HG03439 (cell line): ENCODE measurements around the gene SUV39H2.
A peak's percentile ranks its signal among the peaks of the same experiment; 100 is the strongest.
"Not testable (repeated sequence)": the region's sequence is repeated elsewhere in the genome, so short reads cannot be mapped to it uniquely, and the experiment has no call there.

Experiments
- ATAC-seq: cut with Tn5 transposase; IDR thresholded peaks from one replicate; pipeline ENCODE4 v1.9.1; 2021; ENCODE audit warnings: mild to moderate bottlenecking, moderate library complexity; ENCODE audit not compliant: unreplicated experiment

The SUV39H2 gene

GRCh38 chr10:14873090-14873760 is 5.4 kb upstream of the SUV39H2 start:
- ATAC-seq, result no peak

- no peak for ATAC-seq
These were observed 2.7 kb upstream of the SUV39H2 start for GRCh38 chr10:14875941-14876340.

GRCh38 chr10:14876764-14877163 is 1.9 kb upstream of the SUV39H2 start:
- ATAC-seq, result no peak

GRCh38 chr10:14879124-14879927 is 660 bp downstream of the SUV39H2 start:
- peak; percentile 25 for ATAC-seq

GRCh38 chr10:14879928-14880193 is 1.2 kb downstream of the SUV39H2 start:
- ATAC-seq, result no peak

- no peak for ATAC-seq
These were observed 1.6 kb downstream of the SUV39H2 start for GRCh38 chr10:14880229-14880628.

GRCh38 chr10:14884082-14884481 is 5.4 kb downstream of the SUV39H2 start:
- no peak for ATAC-seq

- no peak for ATAC-seq
These were observed 10.7 kb downstream of the SUV39H2 start for GRCh38 chr10:14889318-14889717.

- ATAC-seq, result no peak
These were observed 12.5 kb downstream of the SUV39H2 start for GRCh38 chr10:14891151-14891550.

GRCh38 chr10:14904316-14904732 is 25.7 kb downstream of the SUV39H2 start:
- ATAC-seq, result no peak

- ATAC-seq, result no peak
These were observed 26.2 kb downstream of the SUV39H2 start for GRCh38 chr10:14904864-14905263.

GRCh38 chr10:14905890-14906289 is 27.2 kb downstream of the SUV39H2 start:
- no peak for ATAC-seq

GRCh38 chr10:14906765-14907164 is 28.1 kb downstream of the SUV39H2 start:
- ATAC-seq, result no peak

- not testable (repeated sequence) for ATAC-seq
These were observed 28.9 kb downstream of the SUV39H2 start for GRCh38 chr10:14907591-14907990.

- no peak for ATAC-seq
These were observed 30.4 kb downstream of the SUV39H2 start for GRCh38 chr10:14909101-14909500.

- ATAC-seq, result no peak
These were observed 32.3 kb downstream of the SUV39H2 start for GRCh38 chr10:14910953-14911352.

- no peak for ATAC-seq
These were observed 33.1 kb downstream of the SUV39H2 start for GRCh38 chr10:14911801-14912200.

GRCh38 chr10:14916600-14916999 is 37.9 kb downstream of the SUV39H2 start:
- ATAC-seq, result no peak

GRCh38 chr10:14917827-14918226 is 39.2 kb downstream of the SUV39H2 start:
- ATAC-seq, result no peak

GRCh38 chr10:14918964-14919363 is 40.3 kb downstream of the SUV39H2 start:
- ATAC-seq, result no peak

GRCh38 chr10:14924013-14924412 is 45.3 kb downstream of the SUV39H2 start:
- no peak for ATAC-seq

GRCh38 chr10:14925268-14925667 is 46.6 kb downstream of the SUV39H2 start:
- ATAC-seq, result no peak

- no peak for ATAC-seq
These were observed 47.4 kb downstream of the SUV39H2 start for GRCh38 chr10:14926061-14926470.
